Nucleus accumbens (tissue), 56 donors: ENCODE measurements around the gene GPS1.

Experiments
- DNase-seq, 56 donors: peaks; one replicate each; lab custom pipeline; 2025; lab: John Stamatoyannopoulos, UW

GPS1 gene

DNA sequence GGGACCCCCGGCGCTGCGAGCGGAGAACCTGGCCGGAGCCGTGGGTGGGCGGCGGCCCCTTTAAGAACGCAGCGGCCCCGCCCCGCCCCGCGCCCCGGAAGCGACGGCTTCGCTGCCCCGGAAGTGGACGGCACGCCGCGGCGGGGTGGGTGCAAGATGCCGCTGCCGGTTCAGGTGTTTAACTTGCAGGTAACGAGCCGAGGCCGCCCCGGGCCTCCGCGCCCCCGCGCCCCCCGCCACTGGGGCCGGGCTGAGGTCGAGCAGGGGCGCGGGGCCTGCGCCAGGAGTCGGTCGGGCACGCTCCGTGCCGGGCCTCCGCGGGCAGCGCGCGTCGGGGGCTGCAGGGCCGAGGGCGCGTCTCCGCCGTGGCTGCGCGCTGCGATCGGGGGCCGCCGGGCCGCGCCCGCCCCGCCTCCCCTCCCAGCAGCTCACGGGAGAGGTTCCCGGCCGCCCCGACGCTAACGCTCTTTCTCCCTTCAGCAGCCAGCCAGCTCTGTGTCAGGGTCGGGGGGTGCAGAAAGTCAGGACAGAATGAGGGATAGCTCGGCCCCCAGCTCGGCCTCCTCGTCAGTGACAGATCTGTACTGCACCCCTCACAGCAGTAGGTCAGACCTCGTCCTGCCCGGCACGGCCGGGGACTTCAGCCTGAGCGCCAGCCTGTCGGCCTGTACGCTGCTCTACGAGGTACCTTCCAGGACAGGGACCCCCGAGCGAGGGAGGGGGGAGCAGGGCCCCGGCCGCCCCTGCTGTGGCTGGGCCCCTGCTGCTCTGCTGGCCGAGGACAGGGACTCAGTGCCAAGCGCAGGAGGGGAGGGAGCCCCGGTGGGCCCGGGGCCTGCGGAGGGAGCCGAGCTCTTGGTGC, at the start of gene GPS1, which contains the start of gene RFNG:
TSS of gene GPS1 (plus strand) at position 123 of the 862 bp plus-strand sequence. CDS start at position 157, 34 bp downstream.
TSS of gene RFNG (minus strand) at position 36 of the 862 bp plus-strand sequence. CDS start 45 bp downstream, outside the sequence.
- peak in 52 of 56 donors; percentile 19 to 86 (median 58) for DNase-seq

- DNase-seq, result no peak
Measured at GRCh38 chr17:82003411-82004381, 48.0 kb upstream of the GPS1 start.

GRCh38 chr17:82004517-82005455, 46.9 kb upstream of the GPS1 start:
- DNase-seq, result no peak

DNA sequence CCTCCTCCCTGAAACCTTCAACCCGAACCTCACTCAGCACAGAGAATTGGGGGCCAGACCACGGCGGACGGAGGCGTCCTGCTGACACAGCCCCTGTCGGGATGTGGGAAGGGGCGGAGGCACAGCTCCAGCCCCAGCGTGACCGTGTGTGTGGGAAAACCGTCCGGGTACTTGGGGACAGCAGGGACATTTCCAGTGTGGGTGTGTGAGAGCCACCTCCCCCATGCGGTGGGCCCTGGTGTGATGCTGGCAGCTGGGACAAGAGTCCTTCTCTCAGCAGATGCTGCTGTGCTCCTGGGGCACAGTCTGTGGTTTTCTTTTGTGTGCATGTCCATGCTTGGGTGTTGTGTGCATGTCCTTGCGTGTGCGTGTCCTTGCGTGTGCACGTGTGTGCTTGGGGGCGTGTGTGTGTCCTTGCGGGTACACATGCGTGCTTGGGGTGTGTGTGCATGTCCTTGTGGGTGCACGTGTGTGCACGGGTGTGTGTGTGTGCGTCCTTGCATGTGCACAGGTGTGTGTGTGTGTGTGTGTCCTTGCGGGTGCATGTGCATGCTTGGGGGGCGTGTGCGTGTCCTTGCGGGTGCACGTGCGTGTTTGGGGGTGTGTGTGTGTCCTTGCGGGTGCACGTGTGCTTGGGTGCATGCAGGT, 45.9 kb upstream of the GPS1 start:
- DNase-seq, result no peak

- peak in 26 of 56 donors; percentile 11 to 65 (median 27) for DNase-seq
Measured at GRCh38 chr17:82006468-82007227, 45.0 kb upstream of the GPS1 start.

DNA sequence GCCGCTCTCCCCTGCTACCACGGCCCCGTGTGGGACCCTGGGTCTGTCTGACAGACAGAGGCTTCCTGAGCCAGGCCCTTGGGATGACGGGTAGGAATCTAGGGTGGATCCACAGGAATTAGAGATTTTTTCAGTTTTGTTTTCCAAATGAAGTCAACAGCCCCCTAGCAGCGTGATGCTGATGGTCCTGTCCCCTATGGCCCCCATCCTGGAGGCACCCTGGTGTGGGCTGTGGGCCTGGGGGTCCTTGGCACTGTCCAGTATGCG, 44.5 kb upstream of the GPS1 start:
- no peak for DNase-seq

GRCh38 chr17:82007495-82008257, 44.0 kb upstream of the GPS1 start:
- peak in 3 of 56 donors; percentile 14 to 32 (median 15) for DNase-seq

DNA sequence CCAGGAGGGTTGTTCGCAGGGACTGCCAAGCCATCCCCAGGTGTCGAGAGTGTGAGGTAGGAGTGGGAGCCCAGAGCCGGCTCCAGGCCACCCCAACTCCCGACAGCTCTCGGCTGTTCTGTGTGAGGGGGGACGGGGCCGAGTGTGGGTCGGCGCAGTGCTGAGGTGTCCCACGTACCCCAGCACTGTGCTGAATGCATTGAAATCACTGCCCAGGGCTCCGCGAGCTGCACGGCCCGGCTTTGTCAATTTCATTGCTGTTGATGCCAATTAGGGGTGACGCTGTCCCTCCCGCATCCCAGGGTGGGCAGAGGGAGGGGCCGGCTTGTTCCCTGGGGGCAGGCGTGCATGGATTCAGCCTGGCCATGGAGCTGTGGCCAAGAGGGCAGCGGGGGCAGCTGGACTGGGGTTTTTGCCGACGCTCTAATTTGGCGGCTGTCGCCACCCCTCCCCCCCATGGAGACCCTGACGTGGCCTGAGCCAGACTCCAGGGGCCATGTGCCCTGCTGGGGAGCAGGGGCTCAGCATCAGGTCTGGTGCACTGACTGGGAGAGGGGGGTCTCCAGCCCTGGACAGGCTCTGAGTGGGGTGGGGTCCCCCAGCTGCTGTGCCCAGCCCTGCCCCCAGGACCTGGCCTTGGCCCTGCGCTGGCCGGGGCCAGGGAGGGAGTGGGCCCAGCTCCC, 43.3 kb upstream of the GPS1 start:
- DNase-seq, result no peak

GRCh38 chr17:82008941-82009405, 42.7 kb upstream of the GPS1 start:
- DNase-seq, result peak in 3 of 56 donors; percentile 8 to 33 (median 31)

DNA sequence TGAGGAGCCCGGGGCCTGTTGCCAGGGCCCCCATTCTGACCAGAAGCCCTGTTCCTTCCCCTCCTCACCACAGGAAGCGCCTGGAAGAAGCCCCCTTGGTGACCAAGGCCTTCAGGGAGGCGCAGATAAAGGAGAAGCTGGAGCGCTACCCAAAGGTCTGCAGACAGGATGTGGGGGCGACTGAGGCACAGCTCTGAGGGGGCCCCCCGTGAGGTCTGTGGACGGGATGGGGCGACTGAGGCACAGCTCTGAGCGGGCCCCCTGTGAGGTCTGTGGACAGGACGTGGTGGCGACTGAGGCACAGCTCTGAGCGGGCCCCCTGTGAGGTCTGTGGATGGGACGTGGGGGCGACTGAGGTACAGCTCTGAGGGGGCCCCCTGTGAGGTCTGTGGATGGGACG, 42.3 kb upstream of the GPS1 start:
- DNase-seq, result no peak

- DNase-seq, result no peak
Measured at GRCh38 chr17:82010575-82011525, 40.8 kb upstream of the GPS1 start.

GRCh38 chr17:82011617-82012187, 40.0 kb upstream of the GPS1 start:
- no peak for DNase-seq

- DNase-seq, result no peak
Measured at GRCh38 chr17:82012261-82012639, 39.4 kb upstream of the GPS1 start.

- no peak for DNase-seq
Measured at GRCh38 chr17:82012640-82013295, 38.9 kb upstream of the GPS1 start.

DNA sequence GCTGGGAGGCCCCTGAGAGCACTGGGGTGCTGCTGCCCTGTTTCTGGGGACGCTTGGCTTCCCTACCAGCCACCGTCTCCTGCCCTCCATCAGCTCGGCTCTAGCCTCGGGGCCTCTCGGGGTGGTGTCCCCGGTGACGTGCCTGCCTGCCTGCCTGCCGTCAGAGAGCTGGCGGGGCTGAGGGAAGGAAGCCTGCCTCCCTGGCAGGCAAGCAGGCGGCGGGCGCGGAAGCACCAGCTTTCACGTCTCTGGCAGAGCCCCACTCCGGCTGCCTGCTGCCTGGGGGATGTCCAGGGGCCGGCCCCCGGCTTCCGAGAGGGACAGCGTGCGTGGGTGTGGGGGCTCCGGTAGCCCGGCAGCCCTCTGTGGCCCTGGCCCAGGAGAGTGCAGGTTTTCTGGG, 38.4 kb upstream of the GPS1 start:
- DNase-seq, result peak in 24 of 56 donors; percentile 9 to 70 (median 34)
